ENCODE results near the gene GALNT9.
"Not testable (repeated sequence)": the region's sequence is repeated elsewhere in the genome, so short reads cannot be mapped to it uniquely, and the experiment has no call there.

The GALNT9 gene

GRCh38 chr12:132195242-132195641 is 134.1 kb downstream of the GALNT9 start:
- DNase-seq (ENCODE audit: low spot score), result not testable (repeated sequence)

- DNase-seq (ENCODE audit: low spot score), result no peak
Measured at GRCh38 chr12:132194556-132194955, 134.8 kb downstream of the GALNT9 start.

GRCh38 chr12:132194056-132194455 is 135.3 kb downstream of the GALNT9 start:
- no peak for DNase-seq (ENCODE audit: low spot score)

GRCh38 chr12:132191715-132192553 is 137.5 kb downstream of the GALNT9 start:
- no peak for DNase-seq (ENCODE audit: low spot score)

- no peak for DNase-seq (ENCODE audit: low spot score)
Measured at GRCh38 chr12:132190834-132191500, 138.4 kb downstream of the GALNT9 start.

GRCh38 chr12:132190012-132190755 is 139.2 kb downstream of the GALNT9 start:
- no peak for DNase-seq (ENCODE audit: low spot score)

GRCh38 chr12:132189378-132190011 is 139.9 kb downstream of the GALNT9 start:
- DNase-seq (ENCODE audit: low spot score), result peak; percentile 74

- DNase-seq (ENCODE audit: low spot score), result no peak
Measured at GRCh38 chr12:132188916-132189325, 140.5 kb downstream of the GALNT9 start.

GRCh38 chr12:132188451-132188901 is 140.9 kb downstream of the GALNT9 start:
- DNase-seq (ENCODE audit: low spot score), result no peak

- DNase-seq (ENCODE audit: low spot score), result no peak
Measured at GRCh38 chr12:132187646-132188450, 141.5 kb downstream of the GALNT9 start.

- peak; percentile 23 for DNase-seq (ENCODE audit: low spot score)
Measured at GRCh38 chr12:132186857-132187620, 142.3 kb downstream of the GALNT9 start.

- no peak for DNase-seq (ENCODE audit: low spot score)
Measured at GRCh38 chr12:132186208-132186856, 143.1 kb downstream of the GALNT9 start.

GRCh38 chr12:132185705-132186104 is 143.7 kb downstream of the GALNT9 start:
- DNase-seq (ENCODE audit: low spot score), result no peak

GRCh38 chr12:132182711-132183365 is 146.6 kb downstream of the GALNT9 start:
- DNase-seq (ENCODE audit: low spot score), result no peak

GRCh38 chr12:132182206-132182710 is 147.1 kb downstream of the GALNT9 start:
- DNase-seq (ENCODE audit: low spot score), result no peak

- no peak for DNase-seq (ENCODE audit: low spot score)
Measured at GRCh38 chr12:132181570-132182200, 147.7 kb downstream of the GALNT9 start.

- DNase-seq (ENCODE audit: low spot score), result no peak
Measured at GRCh38 chr12:132180648-132181546, 148.5 kb downstream of the GALNT9 start.
